Endothelial cell of umbilical vein (primary cell): ENCODE results near the gene IWS1. TPM values are rescaled to one million over a fixed set of nuclear protein-coding genes. Genes with fewer than 3 reads are reported as not detected.

ENCODE experiments used
- BruUV-seq: library from RNA; stranded (reverse); fragments of 400-500 nt; replicated peaks from 2 replicates; lab custom pipeline; 2021; lab: Mats Ljungman, UMichigan
- CTCF ChIA-PET: fragments of 300-600, 350-600 bp; sonication (Branson Sonifier 250); formaldehyde crosslinking; loops from one replicate; lab custom pipeline; 2021; ENCODE audit warnings: antibody characterized with exemption, inconsistent platforms; lab: Charles Lee
- POLR2A ChIA-PET: fragments of 300-600, 350-600 bp; sonication (Branson Sonifier 250); formaldehyde crosslinking; loops from one replicate; lab custom pipeline; 2021; ENCODE audit warnings: antibody characterized with exemption, inconsistent platforms; lab: Charles Lee
- DNase-seq: peaks from one replicate; pipeline ENCODE4 v3.0.0-alpha.2; 2011; ENCODE audit warnings: low read depth, low spot score
- FAIRE-seq: peaks from 2 replicates; lab custom pipeline; 2011; peaks lifted over from hg19 to GRCh38; lab: Jason Lieb, UNC
- H2AFZ ChIP-seq: 2 replicates; pipeline ENCODE4 v1.6.0; 2012; ENCODE audit warnings: low read depth, low read length, control low read depth, inconsistent platforms
- H3K27ac ChIP-seq: 2 replicates; pipeline ENCODE4 v1.5.1; 2011; ENCODE audit warnings: low read depth, mild to moderate bottlenecking, control low read depth, low read length, moderate library complexity; ENCODE audit not compliant: insufficient read depth
- H3K27me3 ChIP-seq, 2 experiments: 2 replicates each; pipeline versions ENCODE4 v1.6.0 to v1.6.1; 2011; ENCODE audit warnings: low read length in 2 of 2, mixed read lengths in 1 of 2; ENCODE audit not compliant: control insufficient read depth in 2 of 2, insufficient read depth in 2 of 2
- H3K36me3 ChIP-seq, 2 experiments: 2 replicates in 1 of 2; 3 replicates in 1 of 2; pipeline ENCODE4 v1.5.1; 2011; ENCODE audit warnings: low read length in 2 of 2, mild to moderate bottlenecking in 1 of 2, moderate library complexity in 1 of 2; ENCODE audit not compliant: control insufficient read depth in 2 of 2, insufficient read depth in 2 of 2; ENCODE audit errors: extremely low read depth in 1 of 2
- H3K4me1 ChIP-seq: 3 replicates; pipeline ENCODE4 v1.5.1; 2011; ENCODE audit warnings: mild to moderate bottlenecking, low read length; ENCODE audit not compliant: control insufficient read depth, insufficient read depth; ENCODE audit errors: extremely low read depth
- H3K4me2 ChIP-seq: 2 replicates; pipeline ENCODE4 v1.6.1; 2011; ENCODE audit warnings: low read length, control low read depth, mixed read lengths; ENCODE audit not compliant: insufficient read depth
- H3K4me3 ChIP-seq, 3 experiments: fragments of 200-600 bp in 1 of 3; sonication (generic), shearing (Covaris generic) in 1 of 3; replicated peaks in 1 of 3; 2 replicates each; pipeline ENCODE4 v1.5.1; 2011 to 2016; ENCODE audit warnings: control low read depth in 3 of 3, low read length in 3 of 3, mild to moderate bottlenecking in 2 of 3, inconsistent platforms in 1 of 3, low read depth in 1 of 3, moderate library complexity in 1 of 3; ENCODE audit not compliant: insufficient read depth in 1 of 3
- H3K79me2 ChIP-seq: 2 replicates; pipeline ENCODE4 v1.6.0; 2012; ENCODE audit warnings: low read length, inconsistent platforms; ENCODE audit not compliant: control insufficient read depth, insufficient read depth
- H3K9ac ChIP-seq: replicated peaks from 2 replicates; pipeline ENCODE3; 2011; ENCODE audit warnings: low read length, control low read depth; ENCODE audit not compliant: insufficient read depth; ENCODE audit errors: extremely low read depth
- H3K9me1 ChIP-seq: replicated peaks from 3 replicates; pipeline ENCODE4 v1.6.0; 2011; ENCODE audit warnings: mild to moderate bottlenecking, low read length; ENCODE audit not compliant: control insufficient read depth, insufficient read depth; ENCODE audit errors: extremely low read depth
- H3K9me3 ChIP-seq: replicated peaks from 2 replicates; pipeline ENCODE4 v1.5.1; 2012; ENCODE audit warnings: low read length, inconsistent platforms; ENCODE audit not compliant: control insufficient read depth, insufficient read depth
- H4K20me1 ChIP-seq: replicated peaks from 2 replicates; pipeline ENCODE3; 2011; ENCODE audit warnings: mild to moderate bottlenecking, low read length; ENCODE audit not compliant: control insufficient read depth, insufficient read depth; ENCODE audit errors: extremely low read depth
- CTCF ChIP-seq, 2 donors: IDR thresholded peaks; 1 replicate in 1 of 2; 2 replicates in 1 of 2; pipeline ENCODE4 v1.5.1; 2011; ENCODE audit warnings: low read length in 2 of 2, mild to moderate bottlenecking in 2 of 2, moderate library complexity in 2 of 2, control low read depth in 1 of 2, inconsistent platforms in 1 of 2, low read depth in 1 of 2; ENCODE audit not compliant: insufficient read depth in 1 of 2; ENCODE audit errors: extremely low read depth in 1 of 2
- EZH2 ChIP-seq: IDR thresholded peaks from 2 replicates; pipeline ENCODE4 v1.6.1; 2012; ENCODE audit warnings: borderline replicate concordance, low read depth, mild to moderate bottlenecking, moderate library complexity, low read length, inconsistent platforms; ENCODE audit not compliant: severe bottlenecking
- FOS ChIP-seq: IDR thresholded peaks from 2 replicates; pipeline ENCODE4 v1.6.1; 2011; ENCODE audit warnings: mild to moderate bottlenecking, low read length, moderate library complexity, borderline replicate concordance; ENCODE audit not compliant: insufficient read depth
- GATA2 ChIP-seq: IDR thresholded peaks from 2 replicates; pipeline ENCODE4 v1.7.0; 2011; ENCODE audit warnings: low read depth, mild to moderate bottlenecking, moderate library complexity, mixed read lengths, low read length; ENCODE audit not compliant: insufficient read length, insufficient read depth
- JUN ChIP-seq: IDR thresholded peaks from 2 replicates; pipeline ENCODE4 v1.6.1; 2011; ENCODE audit warnings: borderline replicate concordance, low read depth; ENCODE audit not compliant: insufficient read length, insufficient read depth
- MAX ChIP-seq: IDR thresholded peaks from 2 replicates; pipeline ENCODE4 v1.6.1; 2011; ENCODE audit not compliant: insufficient read depth, insufficient read length
- MYC ChIP-seq: IDR thresholded peaks from one replicate; pipeline ENCODE4 v1.6.1; 2011; ENCODE audit warnings: mild to moderate bottlenecking, low read depth, low read length
- POLR2A ChIP-seq: IDR thresholded peaks from 2 replicates; pipeline ENCODE4 v1.6.1; 2012; ENCODE audit warnings: low read depth, mild to moderate bottlenecking, control low read depth, low read length
- POLR2AphosphoS5 ChIP-seq: IDR thresholded peaks from 2 replicates; pipeline ENCODE4 v1.6.1; 2012; ENCODE audit warnings: low read depth, mild to moderate bottlenecking, control low read depth, low read length, moderate library complexity; ENCODE audit not compliant: insufficient read depth
- dilution Hi-C: fragments of 300-500 bp; cut with MboI; formaldehyde crosslinking; loops from one replicate; pipeline ENCODE4 v1.15.0; 2019; ENCODE audit warnings: low sequenced_read_pairs; ENCODE audit not compliant: extremely low pct_ligation_motif_present
- intact Hi-C: fragments of 100-400 bp; cut with micrococcal nuclease; formaldehyde crosslinking; loops from one replicate; pipeline ENCODE4 v1.10.0; 2022
- polyA plus RNA-seq, 4 experiments: library from polyadenylated mRNA; depleted of rRNA in 3 of 4; stranded (reverse) in 3 of 4; unstranded in 1 of 4; fragments of >200 nt; gene quantifications; 2 replicates each; pipeline versions ENCODE4 v1.2.1 to v1.2.3, GENCODE V29; 2011 to 2012; ENCODE audit warnings: missing spikeins in 1 of 4
- total RNA-seq: library from RNA; stranded (reverse); gene quantifications from 2 replicates; pipeline ENCODE4 v1.2.3, GENCODE V29; 2021

Gene IWS1
- total and polyA plus RNA-seq, 2 donors (not counting 3 experiments of a cell fraction or from before 2014, with no cell fraction given), result 14.7 to 51.0 TPM

- Histone ChIP-seq H3K9me1 (no peaks in the 10 kb centered on the region), H3K4me3 (no peak overlapping the region), H2AFZ (no peak overlapping the region), H3K4me2 (no peak overlapping the region), H3K27me3 (no peaks in the 10 kb centered on the region), H4K20me1 (peaks cover 1% of the 10 kb centered on the region), H3K36me3 (peaks cover 3 to 8% of the 10 kb centered on the region in 2 experiments), H3K9ac (no peak overlapping the region), H3K9me3 (no peaks in the 10 kb centered on the region), H3K4me1 (peaks cover 39% of the 10 kb centered on the region), H3K27ac (no peak overlapping the region), H3K79me2 (peaks cover 84% of the 10 kb centered on the region)
- CTCF ChIA-PET, result interaction anchor here (0.7 kb wide), 2 partner anchors 14 to 19 kb away, joined by 3 to 4 read pairs; partner anchors contain the start of gene IWS1
- BruUV-seq, result no TSS peak
- TF ChIP-seq CTCF (IDR thresholded peaks at IDR 0.05; ENCODE audit: extremely low read depth in 1 of 2, insufficient read depth in 1 of 2, low read depth in 1 of 2, low read length in 2 of 2) (no peak), MAX (no peak), EZH2 (no peak), MYC (no peak), POLR2AphosphoS5 (no peak), FOS (no peak), GATA2 (no peak), POLR2A (no peak), JUN (no peak)
- FAIRE-seq (no peak), DNase-seq (no peak)
- POLR2A ChIA-PET, result no interaction called here
- dilution Hi-C loops (no loop called here), intact Hi-C loops (no loop called here)
These were observed 13.9 kb downstream of the IWS1 start for GRCh38 chr2:127512362-127512761.
